SW 1271 (cell line): ENCODE results near the gene USP26.
"Not testable (repeated sequence)": the region's sequence is repeated elsewhere in the genome, so short reads cannot be mapped to it uniquely, and the experiment has no call there.

ENCODE experiments used
- DNase-seq, 2 experiments: peaks; one replicate each; lab custom pipeline; 2025; lab: John Stamatoyannopoulos, UW

Gene USP26, protein sequence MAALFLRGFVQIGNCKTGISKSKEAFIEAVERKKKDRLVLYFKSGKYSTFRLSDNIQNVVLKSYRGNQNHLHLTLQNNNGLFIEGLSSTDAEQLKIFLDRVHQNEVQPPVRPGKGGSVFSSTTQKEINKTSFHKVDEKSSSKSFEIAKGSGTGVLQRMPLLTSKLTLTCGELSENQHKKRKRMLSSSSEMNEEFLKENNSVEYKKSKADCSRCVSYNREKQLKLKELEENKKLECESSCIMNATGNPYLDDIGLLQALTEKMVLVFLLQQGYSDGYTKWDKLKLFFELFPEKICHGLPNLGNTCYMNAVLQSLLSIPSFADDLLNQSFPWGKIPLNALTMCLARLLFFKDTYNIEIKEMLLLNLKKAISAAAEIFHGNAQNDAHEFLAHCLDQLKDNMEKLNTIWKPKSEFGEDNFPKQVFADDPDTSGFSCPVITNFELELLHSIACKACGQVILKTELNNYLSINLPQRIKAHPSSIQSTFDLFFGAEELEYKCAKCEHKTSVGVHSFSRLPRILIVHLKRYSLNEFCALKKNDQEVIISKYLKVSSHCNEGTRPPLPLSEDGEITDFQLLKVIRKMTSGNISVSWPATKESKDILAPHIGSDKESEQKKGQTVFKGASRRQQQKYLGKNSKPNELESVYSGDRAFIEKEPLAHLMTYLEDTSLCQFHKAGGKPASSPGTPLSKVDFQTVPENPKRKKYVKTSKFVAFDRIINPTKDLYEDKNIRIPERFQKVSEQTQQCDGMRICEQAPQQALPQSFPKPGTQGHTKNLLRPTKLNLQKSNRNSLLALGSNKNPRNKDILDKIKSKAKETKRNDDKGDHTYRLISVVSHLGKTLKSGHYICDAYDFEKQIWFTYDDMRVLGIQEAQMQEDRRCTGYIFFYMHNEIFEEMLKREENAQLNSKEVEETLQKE

DNA sequence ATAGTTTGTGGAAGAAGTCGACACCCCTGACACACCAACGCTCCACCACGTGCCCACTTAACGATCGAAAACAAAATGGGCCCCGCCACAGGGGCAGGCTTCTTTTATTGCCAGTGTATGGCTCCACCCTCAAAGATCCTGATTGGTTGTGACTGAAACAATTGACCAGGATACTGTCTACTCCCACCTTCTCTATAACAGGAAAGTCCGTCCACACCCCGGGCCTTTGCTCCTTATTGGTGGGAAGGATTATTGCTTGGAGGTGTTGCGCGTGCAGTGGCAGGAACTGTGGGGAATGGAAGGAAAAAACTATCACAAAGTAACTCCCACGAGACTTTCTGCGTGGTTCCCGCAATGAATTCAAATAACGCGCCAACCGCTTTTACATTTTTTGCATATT, at the start of gene USP26:
Gene USP26 (minus strand): TSS at position 79 of the 400 bp plus-strand sequence. CDS start 68,889 bp downstream, outside the sequence.
- DNase-seq: no peak

DNA sequence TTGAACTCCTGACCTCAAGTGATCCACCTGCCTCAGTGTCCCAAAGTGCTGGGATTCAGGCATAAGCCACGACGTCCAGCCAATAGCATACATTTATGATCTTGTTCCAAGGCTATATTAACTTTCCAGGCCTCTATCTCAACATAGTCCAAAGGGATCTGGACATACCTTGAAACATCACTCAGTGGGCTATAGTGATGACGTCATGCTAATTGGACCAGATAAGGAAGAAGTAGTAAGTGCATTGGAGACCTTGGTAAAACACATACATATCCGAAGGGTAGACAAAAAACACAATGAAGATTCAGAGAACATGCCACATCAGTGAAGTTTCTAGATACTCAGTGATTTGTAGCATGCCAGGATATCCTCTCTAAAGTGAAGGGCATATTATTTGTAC, 37.4 kb upstream of the USP26 start:
- no peak for DNase-seq

- no peak for DNase-seq
Observed at GRCh38 chrX:133120406-133120805, 23.5 kb upstream of the USP26 start.

GRCh38 chrX:133094098-133094731, 2.7 kb downstream of the USP26 start:
- DNase-seq: no peak

- no peak for DNase-seq
Observed at GRCh38 chrX:133090236-133090809, 6.6 kb downstream of the USP26 start.

- no peak for DNase-seq
Observed at GRCh38 chrX:133089411-133089810, 7.5 kb downstream of the USP26 start.

DNA sequence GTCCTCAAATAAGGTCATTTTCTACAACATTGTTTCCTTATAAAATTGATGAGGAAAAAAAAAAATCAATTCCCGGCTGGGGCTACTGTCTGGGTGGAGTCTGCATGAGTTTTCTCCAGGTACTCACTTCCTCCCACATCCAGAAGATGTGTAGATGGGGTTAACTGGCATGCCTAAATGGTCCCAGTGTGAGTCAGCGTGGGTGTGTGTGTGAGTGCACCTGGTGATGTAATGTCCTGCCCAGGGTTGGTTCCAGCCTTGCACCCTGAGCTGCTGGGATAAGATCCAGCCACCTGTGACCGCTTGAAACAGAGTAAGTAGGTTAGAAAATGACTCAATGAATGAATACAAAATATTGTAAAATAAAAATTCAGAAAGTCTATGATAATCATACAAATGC, 11.1 kb downstream of the USP26 start:
- no peak for DNase-seq

GRCh38 chrX:133085056-133085455, 11.9 kb downstream of the USP26 start:
- not testable (repeated sequence) for DNase-seq

DNA sequence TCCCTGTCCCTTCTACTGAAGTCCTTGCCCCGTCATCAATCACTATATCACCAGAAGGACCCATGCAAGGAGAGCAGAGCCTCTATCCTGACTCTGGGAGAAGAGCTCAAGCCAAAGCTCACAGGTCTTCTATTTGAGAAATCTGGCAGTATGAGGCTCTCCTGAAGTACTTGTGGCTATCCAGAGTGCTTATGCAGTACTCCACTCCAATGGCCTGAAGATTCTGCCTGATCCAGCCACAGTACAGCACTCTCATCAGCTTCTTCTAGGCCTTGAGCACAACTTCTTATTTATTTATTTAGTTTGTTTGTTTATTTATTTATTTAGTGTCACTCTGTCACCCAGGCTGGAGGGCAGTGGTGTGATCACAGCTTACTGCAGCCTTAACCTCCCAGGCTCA, 13.0 kb downstream of the USP26 start:
- no peak for DNase-seq

DNA sequence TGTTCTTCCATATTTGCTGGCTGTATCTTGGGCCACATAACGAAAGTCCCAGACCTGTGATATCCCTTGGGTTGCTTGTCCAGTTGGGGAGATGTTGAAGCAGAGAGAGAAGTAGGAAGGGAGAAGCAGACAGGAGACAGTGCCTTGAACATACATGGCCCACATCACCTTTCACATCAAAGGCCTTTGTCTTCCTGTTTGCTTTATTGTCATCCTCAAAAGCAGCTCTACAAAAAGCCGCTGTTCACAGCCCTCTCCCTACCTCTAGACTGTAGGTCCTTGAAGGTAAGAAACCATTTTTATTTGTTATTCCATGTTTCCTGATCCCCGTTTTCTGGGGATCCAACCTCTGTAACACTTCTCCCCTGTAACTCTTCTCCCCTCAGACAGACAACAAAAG, 14.9 kb downstream of the USP26 start:
- no peak for DNase-seq

DNA sequence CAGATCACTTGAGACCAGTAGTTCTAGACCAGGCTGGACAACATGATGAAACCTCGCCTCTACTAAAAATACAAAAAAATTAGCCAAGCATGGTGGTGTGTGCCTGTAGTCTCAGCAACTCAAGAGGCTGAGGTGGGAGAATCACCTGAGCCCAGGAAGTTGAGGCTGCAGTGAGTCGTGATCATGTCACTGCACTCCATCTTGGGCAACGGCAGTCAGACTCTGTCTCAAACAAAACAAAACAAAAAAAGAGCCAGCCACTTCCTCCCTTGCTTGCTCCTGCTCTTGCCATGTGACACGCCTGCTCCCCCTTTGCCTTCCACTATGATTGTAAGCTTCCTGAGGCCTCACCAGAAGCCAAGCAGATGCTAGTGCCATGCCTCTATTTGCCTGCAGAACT, 19.1 kb downstream of the USP26 start:
- DNase-seq: not testable (repeated sequence)

DNA sequence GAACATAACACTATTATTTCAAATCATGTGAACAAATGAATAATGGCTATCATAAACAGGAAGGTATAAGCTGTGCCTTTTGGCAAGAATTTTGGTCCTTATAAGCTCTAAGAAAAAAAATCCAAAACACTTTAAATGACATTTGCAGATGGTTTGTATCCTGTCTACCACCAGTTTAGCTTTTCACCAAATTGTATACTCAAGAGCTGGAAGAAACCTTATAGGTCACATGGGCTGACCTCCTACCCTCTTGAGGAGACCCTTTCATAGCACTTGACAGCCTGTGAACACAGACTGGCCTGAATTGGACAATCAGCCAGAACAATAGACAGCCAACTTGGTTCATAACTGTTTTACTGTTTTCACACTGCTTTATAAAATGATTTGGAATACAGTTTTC, 24.3 kb downstream of the USP26 start:
- DNase-seq: no peak

DNA sequence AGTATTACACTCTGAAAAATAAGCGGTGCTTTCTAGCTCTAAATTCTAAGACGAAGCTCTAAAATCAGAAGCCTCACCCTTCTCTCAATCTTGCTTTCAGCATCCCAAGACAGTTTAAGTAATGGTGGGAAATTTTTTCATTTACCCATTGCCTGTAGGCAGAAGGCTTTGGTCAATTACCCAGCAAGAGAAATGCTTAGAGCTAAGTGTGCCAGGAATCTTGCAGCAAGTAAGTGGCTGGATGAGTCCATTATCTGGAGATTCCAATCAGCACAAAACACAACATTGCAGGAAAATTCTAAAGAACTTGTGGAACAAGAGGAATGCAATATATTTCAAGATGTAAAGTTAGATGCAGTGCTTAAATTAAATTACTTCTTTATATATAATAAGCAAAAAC, 28.4 kb downstream of the USP26 start:
- no peak for DNase-seq

- no peak for DNase-seq
Observed at GRCh38 chrX:133056341-133056740, 40.6 kb downstream of the USP26 start.

GRCh38 chrX:133054761-133055405, 42.0 kb downstream of the USP26 start:
- no peak for DNase-seq

- DNase-seq: no peak
Observed at GRCh38 chrX:133053861-133054598, 42.9 kb downstream of the USP26 start.

GRCh38 chrX:133048751-133049150, 48.2 kb downstream of the USP26 start:
- no peak for DNase-seq

DNA sequence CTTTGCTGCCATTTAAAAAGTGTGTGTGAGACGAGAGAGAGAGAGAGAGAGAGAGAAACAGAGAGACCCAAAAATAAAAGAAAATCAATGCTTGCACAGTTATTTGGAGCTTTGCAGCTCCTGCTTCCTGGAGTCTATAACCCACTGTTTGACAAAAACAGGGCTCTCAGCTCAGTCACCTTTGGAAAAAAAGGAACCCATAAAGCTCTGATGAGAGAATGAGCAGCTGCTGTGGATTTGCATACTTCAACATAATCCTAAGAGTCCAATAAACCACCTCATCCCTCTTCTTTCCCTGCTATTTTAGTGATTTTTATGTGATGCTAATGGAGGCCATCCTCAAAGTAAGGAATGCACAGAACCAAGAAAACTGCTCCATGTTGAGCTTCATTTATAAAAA, 50.3 kb downstream of the USP26 start:
- no peak for DNase-seq

DNA sequence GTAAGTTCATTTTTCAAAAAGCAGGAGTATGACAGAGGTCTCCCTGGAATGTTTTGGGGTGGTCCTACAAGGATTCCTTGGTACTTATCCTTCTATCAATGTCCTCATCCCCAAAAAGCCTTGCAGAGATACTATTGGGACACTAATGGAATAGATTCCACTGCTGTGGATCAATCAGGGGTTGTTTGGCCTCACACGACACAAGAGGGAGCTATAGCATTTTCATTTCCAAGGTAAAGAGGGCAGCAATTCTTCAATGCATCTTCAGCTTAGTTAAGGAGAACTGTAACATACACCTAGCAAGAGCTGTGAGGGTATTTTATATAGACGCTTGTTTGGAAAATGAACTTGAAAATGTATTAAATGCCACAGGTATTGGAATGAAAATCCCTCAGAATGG, 50.9 kb downstream of the USP26 start:
- no peak for DNase-seq

DNA sequence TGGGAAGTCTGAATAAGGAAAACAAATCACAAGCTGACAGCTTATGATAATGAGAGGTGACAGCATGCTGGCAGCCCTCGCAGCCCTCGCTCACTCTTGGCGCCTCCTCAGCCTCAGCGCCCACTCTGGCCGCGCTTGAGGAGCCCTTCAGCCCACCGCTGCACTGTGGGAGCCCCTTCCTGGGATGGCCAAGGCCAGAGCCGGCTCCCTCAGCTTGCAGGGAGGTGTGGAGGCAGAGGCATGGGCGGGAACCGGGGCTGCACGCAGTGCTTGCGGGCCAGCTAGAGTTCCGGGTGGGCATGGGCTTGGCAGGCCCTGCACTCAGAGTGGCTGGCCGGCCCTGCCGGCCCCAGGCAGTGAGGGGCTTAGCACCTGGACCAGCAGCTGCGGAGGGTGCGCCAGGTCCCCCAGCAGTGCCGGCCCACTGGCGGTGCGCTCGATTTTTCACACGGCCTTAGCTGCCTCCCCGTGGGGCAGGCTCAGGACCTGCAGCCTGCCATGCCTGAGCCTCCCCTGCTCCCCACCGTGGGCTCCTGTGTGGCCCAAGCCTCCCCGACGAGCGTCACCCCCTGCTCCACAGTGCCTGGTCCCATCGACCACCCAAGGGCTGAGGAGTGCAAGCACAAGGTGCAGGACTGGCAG, 52.6 kb downstream of the USP26 start:
- DNase-seq: not testable (repeated sequence)
